ENCODE data around the gene TMEM26. TPM values are rescaled to one million over a fixed set of nuclear protein-coding genes. Genes with fewer than 3 reads are reported as not detected.

Gene TMEM26
- total RNA-seq, 1 donor from 2014 or later = not detected

- Histone ChIP-seq H3K79me2 (ENCODE audit: low read depth) (no peaks in the 10 kb centered on the region), H3F3A (ENCODE audit: low read depth) (no peaks in the 10 kb centered on the region), H3K4me1 (no peaks in the 10 kb centered on the region), H3K4me3 (no peak overlapping the region), H3K27me3 (no peaks in the 10 kb centered on the region), H2AFZ (replicated peaks) (no peak overlapping the region), H4K20me1 (ENCODE audit: low read depth) (no peaks in the 10 kb centered on the region), H3K36me3 (no peaks in the 10 kb centered on the region), H3K9me3 (ENCODE audit: low read depth) (no peaks in the 10 kb centered on the region), H3K9ac (no peak overlapping the region), H3K4me2 (no peak overlapping the region), H3K27ac (no peak overlapping the region)
- Mint-ChIP-seq H3K36me3 (no peaks in the 10 kb centered on the region), H3K4me3 (no peak overlapping the region), H3K9me3 (no peaks in the 10 kb centered on the region), H3K27ac (no peak overlapping the region), H3K4me1 (no peaks in the 10 kb centered on the region), H3K27me3 (ENCODE audit: insufficient read depth, low read depth) (no peaks in the 10 kb centered on the region)
- DNase-seq (ENCODE audit: low spot score) = no peak
- TF ChIP-seq EZH2 (IDR thresholded peaks at IDR 0.05) = no peak
- TF ChIP-seq EZH2phosphoT487 (IDR thresholded peaks at IDR 0.05) = no peak
- TF ChIP-seq, protein P1, sequence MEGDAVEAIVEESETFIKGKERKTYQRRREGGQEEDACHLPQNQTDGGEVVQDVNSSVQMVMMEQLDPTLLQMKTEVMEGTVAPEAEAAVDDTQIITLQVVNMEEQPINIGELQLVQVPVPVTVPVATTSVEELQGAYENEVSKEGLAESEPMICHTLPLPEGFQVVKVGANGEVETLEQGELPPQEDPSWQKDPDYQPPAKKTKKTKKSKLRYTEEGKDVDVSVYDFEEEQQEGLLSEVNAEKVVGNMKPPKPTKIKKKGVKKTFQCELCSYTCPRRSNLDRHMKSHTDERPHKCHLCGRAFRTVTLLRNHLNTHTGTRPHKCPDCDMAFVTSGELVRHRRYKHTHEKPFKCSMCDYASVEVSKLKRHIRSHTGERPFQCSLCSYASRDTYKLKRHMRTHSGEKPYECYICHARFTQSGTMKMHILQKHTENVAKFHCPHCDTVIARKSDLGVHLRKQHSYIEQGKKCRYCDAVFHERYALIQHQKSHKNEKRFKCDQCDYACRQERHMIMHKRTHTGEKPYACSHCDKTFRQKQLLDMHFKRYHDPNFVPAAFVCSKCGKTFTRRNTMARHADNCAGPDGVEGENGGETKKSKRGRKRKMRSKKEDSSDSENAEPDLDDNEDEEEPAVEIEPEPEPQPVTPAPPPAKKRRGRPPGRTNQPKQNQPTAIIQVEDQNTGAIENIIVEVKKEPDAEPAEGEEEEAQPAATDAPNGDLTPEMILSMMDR (IDR thresholded peaks at IDR 0.05) = no peak
Measured at GRCh38 chr10:61487506-61487905, 34.3 kb upstream of the TMEM26 start.

DNA sequence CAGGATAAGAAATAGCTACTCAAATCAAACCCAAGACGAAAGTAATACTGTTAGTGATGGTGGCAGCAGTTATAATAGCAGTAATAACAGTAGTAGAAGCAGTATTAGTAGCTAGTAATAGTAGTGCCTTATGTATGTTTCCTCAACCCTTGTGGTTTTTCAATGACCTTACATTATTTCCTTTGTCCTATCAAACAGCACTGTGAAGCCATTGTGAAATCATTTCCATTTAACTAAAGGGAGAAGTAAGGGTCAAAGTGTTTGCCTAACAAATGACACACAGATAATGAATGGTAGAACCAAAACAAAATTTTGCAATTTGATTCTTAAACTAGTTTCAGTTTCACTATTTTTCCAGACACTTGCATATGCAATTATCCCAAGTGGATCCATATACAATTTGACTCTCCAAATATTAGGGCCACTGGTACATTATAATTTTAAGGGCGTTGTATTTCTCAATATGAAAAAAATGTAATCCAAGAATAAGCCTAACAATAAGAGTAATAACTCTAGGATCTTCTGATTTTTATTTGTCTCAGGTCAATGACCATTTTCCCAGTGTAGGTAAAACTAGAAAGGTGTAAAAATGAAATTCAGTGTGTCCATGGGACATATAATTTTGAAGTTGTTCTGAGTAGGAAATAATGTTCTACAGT is 33.7 kb upstream of the TMEM26 start:
- H3K27ac Mint-ChIP-seq = no peak overlapping the region
- Histone ChIP-seq H2AFZ (replicated peaks) (no peak overlapping the region), H3K4me3 (no peak overlapping the region), H4K20me1 (ENCODE audit: low read depth) (no peaks in the 10 kb centered on the region), H3K4me1 (no peaks in the 10 kb centered on the region), H3K27ac (no peak overlapping the region), H3F3A (ENCODE audit: low read depth) (no peaks in the 10 kb centered on the region), H3K9ac (no peak overlapping the region), H3K9me3 (ENCODE audit: low read depth) (no peaks in the 10 kb centered on the region), H3K27me3 (no peaks in the 10 kb centered on the region), H3K4me2 (no peak overlapping the region), H3K36me3 (no peaks in the 10 kb centered on the region), H3K79me2 (ENCODE audit: low read depth) (no peaks in the 10 kb centered on the region)
- no peak for DNase-seq (ENCODE audit: low spot score)
- no peaks in the 10 kb centered on the region for H3K27me3 Mint-ChIP-seq (ENCODE audit: insufficient read depth, low read depth)
- no peaks in the 10 kb centered on the region for H3K36me3 Mint-ChIP-seq
- TF ChIP-seq EZH2phosphoT487 (IDR thresholded peaks at IDR 0.05) (no peak), EZH2 (IDR thresholded peaks at IDR 0.05) (no peak)
- TF ChIP-seq, protein P1 (IDR thresholded peaks at IDR 0.05) = no peak
- no peaks in the 10 kb centered on the region for H3K4me1 Mint-ChIP-seq
- no peak overlapping the region for H3K4me3 Mint-ChIP-seq
- no peaks in the 10 kb centered on the region for H3K9me3 Mint-ChIP-seq

DNA sequence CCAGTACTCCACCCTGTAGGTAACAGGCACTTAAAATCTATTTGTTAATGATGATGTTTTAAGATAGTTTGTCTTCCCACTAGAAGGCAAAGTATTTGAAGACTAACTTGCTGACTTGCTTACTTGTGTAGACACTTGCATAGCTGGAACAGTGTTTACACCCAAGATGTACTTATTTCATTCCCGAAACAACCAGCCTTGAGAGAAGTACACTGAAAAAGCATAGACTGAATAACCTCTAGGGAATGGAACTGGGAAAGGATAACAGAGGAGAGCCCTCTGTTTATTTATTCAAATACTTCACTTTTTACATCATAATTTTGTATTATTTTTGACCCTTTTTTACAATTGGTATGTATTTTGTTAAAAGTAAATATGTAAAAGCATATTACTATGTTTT is 33.1 kb upstream of the TMEM26 start:
- no peaks in the 10 kb centered on the region for H3K79me2 ChIP-seq (ENCODE audit: low read depth)
- no peaks in the 10 kb centered on the region for H3K36me3 ChIP-seq
- H3K4me2 ChIP-seq = no peak overlapping the region
- TF ChIP-seq EZH2phosphoT487 (IDR thresholded peaks at IDR 0.05) = no peak
- no peak for TF ChIP-seq EZH2 (IDR thresholded peaks at IDR 0.05)
- TF ChIP-seq, protein P1 (IDR thresholded peaks at IDR 0.05) = no peak
- no peak overlapping the region for H3K9ac ChIP-seq
- H3K27me3 ChIP-seq = no peaks in the 10 kb centered on the region
- no peak overlapping the region for H2AFZ ChIP-seq (replicated peaks)
- no peaks in the 10 kb centered on the region for H3F3A ChIP-seq (ENCODE audit: low read depth)
- no peak overlapping the region for H3K4me3 ChIP-seq
- H3K9me3 ChIP-seq (ENCODE audit: low read depth) = no peaks in the 10 kb centered on the region
- no peaks in the 10 kb centered on the region for H3K4me1 Mint-ChIP-seq
- H3K27me3 Mint-ChIP-seq (ENCODE audit: insufficient read depth, low read depth) = no peaks in the 10 kb centered on the region
- H4K20me1 ChIP-seq (ENCODE audit: low read depth) = no peaks in the 10 kb centered on the region
- DNase-seq (ENCODE audit: low spot score) = no peak
- H3K9me3 Mint-ChIP-seq = no peaks in the 10 kb centered on the region
- H3K27ac Mint-ChIP-seq = no peak overlapping the region
- no peaks in the 10 kb centered on the region for H3K4me1 ChIP-seq
- no peaks in the 10 kb centered on the region for H3K36me3 Mint-ChIP-seq
- H3K4me3 Mint-ChIP-seq = no peak overlapping the region
- no peak overlapping the region for H3K27ac ChIP-seq

Data from neural progenitor cell (in vitro differentiated cells).